NCI-H2171 treated with DMSO at 0.1 percent for 48 hours (cell line): ENCODE measurements around the gene SMAD9.

ENCODE experiments used
- DNase-seq: peaks from one replicate; lab custom pipeline; 2025; lab: John Stamatoyannopoulos, UW

SMAD9 gene

GRCh38 chr13:36817996-36818803, 101.8 kb downstream of the SMAD9 start:
- DNase-seq, result peak; percentile 9

- DNase-seq, result peak; percentile 1
Measured at GRCh38 chr13:36815062-36815461, 105.0 kb downstream of the SMAD9 start.

- DNase-seq, result no peak
Measured at GRCh38 chr13:36814465-36814864, 105.6 kb downstream of the SMAD9 start.

GRCh38 chr13:36813225-36813624, 106.8 kb downstream of the SMAD9 start:
- DNase-seq, result no peak

- no peak for DNase-seq
Measured at GRCh38 chr13:36807616-36808015, 112.4 kb downstream of the SMAD9 start.

- DNase-seq, result no peak
Measured at GRCh38 chr13:36806102-36806501, 113.9 kb downstream of the SMAD9 start.

- no peak for DNase-seq
Measured at GRCh38 chr13:36804588-36804987, 115.5 kb downstream of the SMAD9 start.

- no peak for DNase-seq
Measured at GRCh38 chr13:36801035-36801434, 119.0 kb downstream of the SMAD9 start.

- no peak for DNase-seq
Measured at GRCh38 chr13:36796052-36796451, 124.0 kb downstream of the SMAD9 start.

GRCh38 chr13:36795463-36795862, 124.6 kb downstream of the SMAD9 start:
- no peak for DNase-seq
